Measurements from ENCODE around the gene PLOD2.
"Not testable (repeated sequence)": the region's sequence is repeated elsewhere in the genome, so short reads cannot be mapped to it uniquely, and the experiment has no call there.

The PLOD2 gene

GRCh38 chr3:146138902-146139301, 22.1 kb downstream of the PLOD2 start:
- no peak for DNase-seq (ENCODE audit: low read depth)

DNA sequence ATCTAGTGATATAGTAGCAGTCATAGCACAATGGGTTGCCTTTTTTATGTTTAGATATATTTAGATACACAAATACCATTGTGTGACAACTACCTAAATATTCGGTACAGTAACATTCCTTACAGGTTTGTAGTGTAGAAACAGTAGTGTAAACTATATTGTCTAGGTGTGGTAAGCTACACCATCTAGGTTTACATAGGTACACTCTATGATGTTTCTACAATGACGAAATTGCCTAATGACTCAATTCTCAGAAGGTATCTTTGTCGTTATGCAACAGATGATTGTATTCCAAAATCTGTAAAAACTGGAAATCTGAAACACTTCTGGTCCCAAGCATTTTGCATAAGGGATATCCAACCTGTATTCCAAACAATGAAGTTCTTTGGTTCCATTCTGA, 24.3 kb downstream of the PLOD2 start:
- no peak for DNase-seq (ENCODE audit: low read depth)

- DNase-seq (ENCODE audit: low read depth), result peak; percentile 70
These were observed 26.5 kb downstream of the PLOD2 start for GRCh38 chr3:146134348-146135117.

DNA sequence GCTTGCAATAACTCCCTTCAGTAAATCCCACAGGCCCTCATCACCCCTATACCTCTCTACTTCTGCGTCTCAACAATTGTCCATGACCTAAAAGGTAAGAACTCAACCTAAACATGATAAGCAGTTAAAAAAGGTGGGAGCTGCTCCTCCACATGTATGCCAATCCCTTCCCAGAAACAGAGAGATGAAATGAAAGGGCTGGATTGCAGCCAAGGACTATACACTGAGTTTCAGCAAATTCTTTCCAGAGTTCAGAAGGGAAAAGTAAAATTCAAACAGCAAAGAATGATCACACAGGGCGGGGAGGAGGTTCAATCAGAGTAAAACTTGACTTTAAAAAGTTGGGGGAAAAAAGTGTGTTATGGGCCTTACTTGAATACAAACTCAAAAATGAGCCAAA, 27.5 kb downstream of the PLOD2 start:
- DNase-seq (ENCODE audit: low read depth), result no peak

GRCh38 chr3:146131616-146132410, 29.2 kb downstream of the PLOD2 start:
- peak; percentile 76 for DNase-seq (ENCODE audit: low read depth)

- no peak for DNase-seq (ENCODE audit: low read depth)
These were observed 30.1 kb downstream of the PLOD2 start for GRCh38 chr3:146130881-146131371.

DNA sequence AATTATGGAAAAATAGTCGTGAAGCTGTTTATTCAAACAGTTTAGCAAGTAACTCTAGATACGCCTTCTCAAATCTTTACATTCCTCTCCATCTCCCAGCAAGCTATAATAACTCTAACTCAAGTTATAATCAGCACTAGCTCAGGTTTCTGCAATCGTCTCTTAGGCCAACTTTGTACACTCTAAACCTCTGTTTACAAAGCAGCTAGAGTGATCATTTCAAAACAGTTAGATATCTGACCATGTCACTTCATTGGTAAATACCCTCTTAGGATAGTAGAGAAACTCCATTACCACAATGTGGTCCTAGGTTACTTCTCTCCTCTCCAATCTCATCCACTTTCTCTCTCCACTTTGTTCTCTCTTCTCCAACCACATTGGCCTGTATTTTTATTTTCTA, 31.2 kb downstream of the PLOD2 start:
- no peak for DNase-seq (ENCODE audit: low read depth)

DNA sequence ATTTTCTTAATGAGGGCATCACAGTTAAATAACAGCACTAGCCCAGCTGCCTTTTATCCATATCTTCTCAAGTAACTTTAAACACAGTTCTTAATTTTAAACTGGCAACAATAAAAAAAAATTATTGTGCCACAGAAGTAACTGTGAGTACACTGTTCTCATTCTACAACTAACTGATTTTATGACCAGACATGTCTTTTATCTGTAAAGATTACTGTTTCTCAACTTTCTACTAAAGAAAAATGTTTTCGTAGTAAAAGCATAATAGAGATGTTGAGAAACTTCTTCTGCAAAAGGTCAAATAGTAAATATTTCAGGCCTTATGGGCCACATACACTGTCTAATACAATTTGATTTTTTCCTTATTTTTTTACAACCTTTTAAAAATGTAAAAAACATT, 32.0 kb downstream of the PLOD2 start:
- no peak for DNase-seq (ENCODE audit: low read depth)

- no peak for DNase-seq (ENCODE audit: low read depth)
These were observed 32.8 kb downstream of the PLOD2 start for GRCh38 chr3:146128179-146128578.

DNA sequence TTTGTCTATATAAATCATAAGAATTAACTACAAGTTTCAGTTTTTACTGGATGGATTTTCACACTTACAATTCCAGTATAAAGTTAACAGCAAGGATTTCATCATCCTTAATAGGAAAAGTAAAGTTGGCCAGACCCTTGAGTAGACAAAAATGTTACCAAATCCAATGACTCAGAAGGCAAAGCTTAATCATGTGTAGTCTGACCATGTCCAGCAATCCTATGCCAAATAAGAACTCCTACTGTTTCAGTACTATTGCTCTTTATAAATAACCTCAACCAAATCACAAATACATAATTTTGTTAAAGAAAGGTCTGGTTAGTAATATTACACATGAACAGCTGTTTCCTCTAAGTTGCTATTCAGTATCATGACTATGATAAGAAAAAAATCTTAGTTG, 35.0 kb downstream of the PLOD2 start:
- DNase-seq (ENCODE audit: low read depth), result peak; percentile 97

DNA sequence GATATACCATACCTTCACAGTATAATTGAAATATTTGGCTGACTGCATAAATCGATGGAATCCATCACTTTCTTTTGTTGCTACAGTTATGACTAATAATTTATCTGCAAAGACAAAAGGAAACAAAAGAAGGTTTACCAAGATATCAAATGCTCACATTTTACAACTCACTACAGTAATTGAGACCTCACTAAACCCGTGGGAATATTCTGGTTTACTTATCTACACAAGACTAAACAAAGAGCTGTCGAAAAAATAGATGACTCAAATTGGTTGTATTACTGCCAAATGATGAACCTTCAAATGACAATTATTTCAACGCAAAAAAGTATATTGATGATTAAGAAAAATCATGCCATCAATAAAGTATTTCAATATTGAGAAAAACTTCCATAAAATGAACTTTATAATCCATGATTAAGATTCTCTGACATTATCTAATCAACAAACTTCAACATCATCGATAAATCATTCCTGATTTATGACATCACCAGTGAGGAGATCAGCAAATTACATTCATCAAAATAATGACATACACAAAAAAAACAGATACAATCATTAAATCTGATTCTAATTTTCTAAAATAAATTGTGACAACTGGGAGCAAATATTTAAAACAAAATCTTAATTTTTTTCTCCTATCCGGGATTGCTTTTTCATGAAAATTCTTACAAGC, 36.7 kb downstream of the PLOD2 start:
- DNase-seq (ENCODE audit: low read depth), result peak; percentile 72

- peak; percentile 88 for DNase-seq (ENCODE audit: low read depth)
These were observed 43.3 kb downstream of the PLOD2 start for GRCh38 chr3:146117406-146118285.

DNA sequence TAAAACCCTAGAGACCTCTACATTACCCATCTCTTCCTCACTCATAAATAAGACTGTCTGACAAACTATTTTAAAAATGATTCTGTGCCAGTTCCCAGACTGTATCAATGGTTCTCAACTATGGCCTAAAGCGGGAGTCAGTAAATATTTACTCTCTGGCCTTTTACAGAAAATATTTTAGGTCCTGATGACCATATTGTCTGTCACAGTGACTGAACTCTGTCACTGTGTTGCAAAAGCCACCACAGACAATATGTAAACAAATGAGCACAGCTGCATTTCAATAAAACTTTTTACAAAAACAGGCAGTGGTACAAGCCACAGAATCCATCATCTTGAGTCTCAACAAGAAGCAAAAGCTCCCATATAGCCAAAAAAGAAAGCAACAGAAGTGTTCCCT, 45.4 kb downstream of the PLOD2 start:
- no peak for DNase-seq (ENCODE audit: low read depth)

GRCh38 chr3:146113804-146114203, 47.2 kb downstream of the PLOD2 start:
- not testable (repeated sequence) for DNase-seq (ENCODE audit: low read depth)

DNA sequence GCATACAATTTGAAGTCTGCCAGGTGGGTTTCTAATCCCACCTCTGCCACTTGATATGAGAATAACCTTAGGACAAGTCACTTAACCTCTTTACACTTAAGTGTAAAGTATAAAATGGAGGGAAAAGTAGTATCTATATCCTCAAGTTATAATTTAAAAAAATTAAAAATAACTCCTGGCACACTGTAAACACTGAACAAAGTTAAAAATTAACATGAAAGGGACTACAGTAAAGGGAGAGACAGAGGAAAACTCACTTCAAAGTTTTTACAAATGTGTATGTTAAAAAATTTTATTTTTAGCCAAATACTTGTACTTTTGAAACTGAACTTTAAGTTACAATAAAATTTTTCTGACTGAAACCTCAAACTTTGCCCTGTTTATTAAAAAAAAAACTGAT, 49.6 kb downstream of the PLOD2 start:
- no peak for DNase-seq (ENCODE audit: low read depth)

DNA sequence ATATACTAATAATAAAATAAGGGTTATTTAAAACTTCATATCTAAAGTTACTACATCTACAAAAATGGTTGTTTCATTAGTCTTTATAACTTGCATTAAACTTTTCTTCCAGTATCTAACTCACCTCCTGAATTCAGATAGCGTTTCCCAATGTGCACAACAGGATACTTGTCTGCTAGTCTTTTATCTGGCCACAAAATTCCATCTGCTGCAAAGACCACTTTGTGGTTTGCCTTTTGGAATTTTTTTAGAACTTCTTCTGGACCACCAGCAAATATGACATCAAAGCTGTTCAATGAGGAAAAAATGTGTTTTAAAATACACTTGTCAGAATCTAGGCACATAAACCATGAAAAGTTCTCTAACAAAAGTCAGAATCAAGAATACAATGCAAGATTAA, 50.8 kb downstream of the PLOD2 start:
- DNase-seq (ENCODE audit: low read depth), result no peak

- no peak for DNase-seq (ENCODE audit: low read depth)
These were observed 54.0 kb downstream of the PLOD2 start for GRCh38 chr3:146106986-146107385.

- no peak for DNase-seq (ENCODE audit: low read depth)
These were observed 56.9 kb downstream of the PLOD2 start for GRCh38 chr3:146104068-146104467.

GRCh38 chr3:146102885-146103284, 58.1 kb downstream of the PLOD2 start:
- no peak for DNase-seq (ENCODE audit: low read depth)

DNA sequence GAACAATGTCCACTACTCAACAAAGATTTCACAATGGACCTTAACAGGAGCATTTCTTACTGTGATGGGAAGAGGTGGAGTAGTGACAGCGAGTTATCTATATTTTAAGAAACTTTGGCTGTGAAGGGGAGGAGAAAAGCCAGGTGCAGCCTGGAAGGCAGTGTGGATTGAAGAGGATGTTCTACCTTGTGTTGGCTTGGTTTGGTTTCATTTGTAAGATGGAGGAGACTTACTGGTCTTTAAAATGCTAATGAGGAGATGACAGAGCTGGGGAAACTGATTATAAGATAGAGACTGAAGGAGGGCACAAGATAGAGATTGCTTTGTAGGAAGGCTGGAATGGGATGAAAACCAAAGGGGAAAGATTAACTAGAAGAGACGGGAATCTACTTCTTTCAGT, 59.4 kb downstream of the PLOD2 start:
- DNase-seq (ENCODE audit: low read depth), result no peak

DNA sequence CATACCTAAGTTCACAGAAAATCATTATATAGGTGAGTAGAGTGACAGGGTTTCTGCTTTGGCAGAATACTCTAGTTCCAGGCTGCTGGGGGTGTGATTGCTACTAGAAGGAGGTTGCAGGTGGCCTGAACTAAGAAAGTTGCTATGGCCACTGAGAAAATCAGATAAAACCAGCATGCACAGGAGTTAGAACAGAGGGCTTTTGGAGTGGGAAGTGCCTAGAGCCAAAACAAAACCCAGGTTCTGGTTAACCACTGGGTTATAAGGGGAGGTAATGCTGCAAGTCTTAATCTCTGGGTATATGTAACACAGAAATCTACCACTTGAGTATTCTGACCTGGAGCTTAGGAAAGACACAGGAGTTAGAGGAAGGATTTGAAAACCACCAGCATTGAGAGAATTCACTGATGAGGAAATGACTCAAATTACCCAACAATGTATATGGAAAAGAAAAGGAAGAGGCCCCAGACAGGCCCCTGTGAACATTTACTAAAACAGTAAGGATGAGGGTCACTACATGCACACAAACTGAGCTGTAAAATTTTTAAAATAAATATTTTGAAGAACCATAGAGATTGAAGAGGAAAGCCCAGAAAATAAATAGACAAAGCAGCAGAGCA, 60.0 kb downstream of the PLOD2 start:
- DNase-seq (ENCODE audit: low read depth), result peak; percentile 24
